Hematopoietic multipotent progenitor cell treated with erythropoietin and hydrocortisone succinate and interleukin-3 and kit ligand, for 4 days (in vitro differentiated cells): Measurements from ENCODE around the gene CHCHD5.

Experiments
- DNase-seq: peaks from one replicate; pipeline ENCODE4 v3.0.0-alpha.2; 2015

The CHCHD5 gene

DNA sequence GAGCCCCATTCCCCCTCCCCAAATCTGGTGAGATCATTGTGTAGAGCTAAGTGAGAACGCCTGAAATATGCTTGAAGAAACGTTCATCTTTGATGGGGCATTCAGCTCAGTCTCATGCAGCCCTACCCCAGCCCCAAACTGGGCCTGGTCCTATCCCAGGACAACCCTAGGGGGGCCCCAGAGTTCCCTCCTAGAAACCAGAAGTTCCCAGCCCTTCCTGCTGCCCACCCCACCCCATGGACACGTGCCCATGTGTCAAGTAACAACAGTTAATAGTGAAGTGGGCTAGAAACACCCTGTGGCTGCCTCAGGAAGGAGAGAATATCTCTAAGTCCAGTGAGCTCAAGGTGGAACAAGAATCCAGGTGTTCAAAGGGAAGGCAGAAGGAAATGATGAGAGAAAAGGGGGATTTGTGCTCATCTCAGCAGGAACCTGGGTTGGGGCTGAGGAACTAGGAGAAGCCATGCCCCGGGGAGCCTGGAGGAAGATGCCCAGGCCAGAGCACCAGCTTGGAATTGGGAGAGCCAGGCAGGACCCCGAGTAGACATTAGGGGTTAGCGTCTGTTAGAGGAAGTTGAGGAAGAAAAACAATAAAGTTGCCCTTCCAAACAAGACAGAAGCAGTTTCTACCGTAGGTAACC is 41.2 kb downstream of the CHCHD5 start:
- no peak for DNase-seq

- peak; percentile 83 for DNase-seq
Observed at GRCh38 chr2:112626604-112627059, 42.2 kb downstream of the CHCHD5 start.

DNA sequence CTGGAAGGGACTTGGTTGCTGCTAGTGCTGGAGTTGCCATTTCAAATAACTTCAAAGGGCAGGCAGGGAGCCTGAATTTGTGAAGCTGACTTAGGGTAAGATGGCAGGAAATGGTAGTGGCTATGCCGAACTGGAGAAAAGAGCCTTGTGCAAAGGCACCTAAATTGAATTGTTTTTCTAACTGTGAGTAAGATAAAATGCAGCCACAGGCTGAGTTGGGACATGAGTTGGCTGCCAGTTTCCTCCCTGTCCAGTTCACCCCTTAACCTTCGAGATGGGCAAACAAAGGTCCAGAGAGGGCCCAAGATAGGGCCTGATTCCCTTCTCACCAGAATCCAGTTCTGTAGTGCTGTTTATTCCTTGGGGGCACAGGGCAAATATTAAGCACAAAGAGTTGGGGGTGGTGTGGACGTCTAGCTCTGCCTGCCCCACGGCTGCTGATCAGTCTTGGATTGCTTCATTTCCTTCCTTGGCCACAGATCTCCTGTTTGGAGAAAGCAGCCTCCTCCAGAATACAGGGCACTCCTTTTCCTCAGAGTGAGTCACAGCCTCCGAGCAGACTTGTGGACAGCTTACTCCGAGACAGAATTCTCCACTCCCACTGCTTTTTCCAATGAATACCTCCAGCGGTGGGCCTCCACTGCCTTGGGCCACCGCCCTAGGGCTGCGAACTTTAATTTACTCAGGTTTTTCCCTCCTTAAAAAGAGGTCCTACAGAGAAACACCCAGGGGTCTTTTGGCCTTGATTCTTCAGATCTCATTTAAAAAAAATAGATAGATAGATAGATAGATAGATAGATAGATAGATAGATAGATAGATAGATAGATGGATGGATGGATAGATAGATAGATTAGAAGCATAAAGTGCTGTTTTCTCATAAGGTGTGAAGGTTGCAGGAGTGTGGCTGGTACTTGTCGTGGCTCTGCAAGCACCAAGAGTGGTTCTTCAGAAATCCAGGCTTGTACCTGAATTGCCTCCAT is 42.9 kb downstream of the CHCHD5 start:
- DNase-seq, result peak; percentile 74

DNA sequence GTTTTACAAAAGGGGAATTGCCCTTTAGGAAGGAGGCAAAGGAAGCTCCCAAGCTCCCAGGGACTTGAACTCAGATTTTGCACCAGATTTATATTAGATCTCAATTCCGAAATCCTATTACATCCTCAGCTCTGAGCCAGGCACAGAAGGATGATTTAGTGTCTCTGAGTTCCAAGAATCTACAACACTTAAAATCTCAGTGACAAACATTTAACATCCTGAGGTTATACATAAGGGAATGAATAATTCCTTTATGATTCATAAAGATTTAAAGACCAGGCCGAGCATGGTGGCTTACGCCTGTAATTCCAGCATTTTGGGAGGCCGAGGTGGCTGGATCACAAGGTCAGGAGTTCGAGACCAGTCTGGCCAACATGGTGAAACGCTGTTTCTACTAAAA is 44.8 kb downstream of the CHCHD5 start:
- DNase-seq, result no peak

GRCh38 chr2:112629823-112630222 is 45.4 kb downstream of the CHCHD5 start:
- DNase-seq, result no peak

GRCh38 chr2:112630268-112630667 is 45.9 kb downstream of the CHCHD5 start:
- DNase-seq, result no peak

- DNase-seq, result no peak
Observed at GRCh38 chr2:112633708-112634107, 49.3 kb downstream of the CHCHD5 start.

DNA sequence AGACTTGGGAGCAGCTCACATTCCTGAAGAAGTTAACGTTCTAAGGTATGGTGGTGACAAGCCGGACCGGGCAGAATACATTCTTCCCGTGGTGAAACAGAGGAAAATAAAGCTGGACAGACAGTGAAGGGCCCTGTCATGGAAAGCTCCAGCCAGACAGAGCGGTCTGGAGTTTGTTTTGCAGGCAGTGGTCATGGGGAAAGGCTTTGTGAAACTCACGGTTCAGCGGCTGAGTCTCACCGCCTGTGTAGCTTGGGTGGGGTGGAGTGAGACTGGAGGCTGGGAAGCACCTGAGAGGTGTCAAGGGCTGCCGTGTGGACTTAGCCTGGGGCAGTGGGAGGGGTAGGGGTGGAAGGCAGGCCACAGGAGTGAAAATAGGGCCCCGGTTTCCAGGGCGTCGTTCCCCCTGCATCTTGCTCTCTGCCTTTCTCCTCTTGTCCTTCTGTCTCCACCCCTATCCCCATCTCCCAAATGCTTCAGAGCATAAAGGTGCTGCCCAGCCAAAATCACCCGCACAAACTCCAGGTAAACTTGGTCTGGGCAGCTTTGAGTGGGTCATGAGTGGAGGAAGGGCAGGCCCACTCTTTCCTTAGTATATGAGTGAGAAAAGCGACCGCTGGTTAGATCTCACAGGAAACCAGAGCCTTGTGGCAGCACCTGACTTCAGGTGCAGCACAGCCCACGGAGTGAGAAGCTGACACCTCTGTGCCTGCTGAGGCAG is 49.9 kb downstream of the CHCHD5 start:
- DNase-seq, result no peak

DNA sequence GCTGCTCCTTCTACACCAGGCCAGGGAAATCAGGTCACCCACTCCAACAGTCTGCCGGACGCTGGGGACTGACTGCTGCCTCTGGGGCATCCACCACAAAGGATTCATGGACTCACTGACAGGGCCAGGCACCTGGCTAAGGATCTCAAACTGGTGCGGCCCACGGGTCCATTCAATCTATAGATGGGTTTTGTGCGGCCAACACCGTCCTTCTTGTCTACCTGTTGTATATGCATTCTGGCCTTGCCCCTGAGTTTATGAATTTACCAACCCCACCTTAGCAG is 50.4 kb downstream of the CHCHD5 start:
- no peak for DNase-seq

GRCh38 chr2:112636605-112637288 is 52.3 kb downstream of the CHCHD5 start:
- DNase-seq, result no peak

DNA sequence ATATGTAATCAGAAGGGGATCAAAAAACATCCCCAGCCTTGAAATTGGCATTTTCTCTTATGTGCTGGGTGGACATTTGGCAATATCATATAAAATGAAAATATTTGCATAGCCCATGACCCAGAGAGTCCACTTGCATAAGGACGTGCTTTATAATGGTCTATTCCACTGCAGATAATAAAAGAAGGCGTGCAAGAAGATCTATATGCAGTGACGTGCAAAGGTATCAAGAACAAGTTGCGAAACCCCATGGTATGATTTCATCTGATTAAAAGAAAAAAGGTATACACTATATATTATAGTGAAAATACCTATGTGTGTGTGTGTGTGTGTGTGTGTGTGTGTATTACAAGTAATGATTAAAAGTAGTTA is 52.9 kb downstream of the CHCHD5 start:
- DNase-seq, result no peak
